ENCODE data around the gene PAX5. TPM values are rescaled to one million over a fixed set of nuclear protein-coding genes. Genes with fewer than 3 reads are reported as not detected.

Gene PAX5
- total RNA-seq, 1 experiment from 2014 or later, result 0.39 TPM

DNA sequence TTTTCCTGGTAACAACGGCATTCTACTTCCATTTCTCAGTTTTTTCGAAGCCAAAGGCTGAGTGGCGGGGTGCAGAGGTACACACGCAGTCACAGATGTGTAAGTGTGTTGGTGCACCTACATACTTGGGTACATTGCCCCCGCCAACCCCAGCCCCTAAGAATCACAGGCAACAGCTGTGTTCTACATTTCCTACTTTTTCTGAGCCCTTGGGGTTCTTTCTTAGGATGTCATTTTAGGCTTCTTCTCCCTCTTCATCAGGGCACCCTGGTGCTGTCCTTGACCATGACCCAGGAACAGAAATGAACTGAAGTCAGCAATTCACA, 104.8 kb downstream of the PAX5 start:
- H2BK120ac ChIP-seq (ENCODE audit: low read depth, low read length, poor library complexity, severe bottlenecking), result no peak overlapping the region
- no peak overlapping the region for H3K27ac ChIP-seq (ENCODE audit: insufficient read length, low read depth, low read length)
- no peak overlapping the region for H2BK15ac ChIP-seq (ENCODE audit: low read depth, low read length)
- no peaks in the 10 kb centered on the region for H3K79me2 ChIP-seq (ENCODE audit: insufficient read depth, low read length)
- H2BK12ac ChIP-seq (ENCODE audit: insufficient read length, low read depth, low read length), result no peak overlapping the region
- H3K79me1 ChIP-seq (ENCODE audit: insufficient read depth, low read depth, low read length, poor library complexity, severe bottlenecking), result no peaks in the 10 kb centered on the region
- H3K27me3 ChIP-seq (ENCODE audit: insufficient read depth, low read length), result no peaks in the 10 kb centered on the region
- no peak overlapping the region for H3K56ac ChIP-seq (ENCODE audit: insufficient read length, low read depth, low read length)
- Mint-ChIP-seq H3K36me3 (ENCODE audit: insufficient read depth in 1 of 3, low read depth in 3 of 3) (peaks cover 0 to 3% (median 0%) of the 10 kb centered on the region in 3 experiments; a peak in 1 of 7 replicates), H3K4me1 (peaks cover 0 to 2% of the 10 kb centered on the region in 2 experiments; a peak in 1 of 4 replicates), H3K27ac (no peak overlapping the region), H3K4me3 (no peak overlapping the region), H3K27me3 (ENCODE audit: low read depth) (peaks cover 5% of the 10 kb centered on the region), H3K9me3 (peaks cover 3 to 8% of the 10 kb centered on the region in 2 experiments; a peak in 2 of 5 replicates)
- no peak for DNase-seq
- no peak overlapping the region for H3K18ac ChIP-seq (ENCODE audit: insufficient read length, low read depth, low read length)
- H2AFZ ChIP-seq (ENCODE audit: low read length), result no peak overlapping the region
- no peaks in the 10 kb centered on the region; the same call in 1 of the 2 replicates for H3K4me1 ChIP-seq (ENCODE audit: insufficient read depth, low read length)
- TF ChIP-seq, protein P1, sequence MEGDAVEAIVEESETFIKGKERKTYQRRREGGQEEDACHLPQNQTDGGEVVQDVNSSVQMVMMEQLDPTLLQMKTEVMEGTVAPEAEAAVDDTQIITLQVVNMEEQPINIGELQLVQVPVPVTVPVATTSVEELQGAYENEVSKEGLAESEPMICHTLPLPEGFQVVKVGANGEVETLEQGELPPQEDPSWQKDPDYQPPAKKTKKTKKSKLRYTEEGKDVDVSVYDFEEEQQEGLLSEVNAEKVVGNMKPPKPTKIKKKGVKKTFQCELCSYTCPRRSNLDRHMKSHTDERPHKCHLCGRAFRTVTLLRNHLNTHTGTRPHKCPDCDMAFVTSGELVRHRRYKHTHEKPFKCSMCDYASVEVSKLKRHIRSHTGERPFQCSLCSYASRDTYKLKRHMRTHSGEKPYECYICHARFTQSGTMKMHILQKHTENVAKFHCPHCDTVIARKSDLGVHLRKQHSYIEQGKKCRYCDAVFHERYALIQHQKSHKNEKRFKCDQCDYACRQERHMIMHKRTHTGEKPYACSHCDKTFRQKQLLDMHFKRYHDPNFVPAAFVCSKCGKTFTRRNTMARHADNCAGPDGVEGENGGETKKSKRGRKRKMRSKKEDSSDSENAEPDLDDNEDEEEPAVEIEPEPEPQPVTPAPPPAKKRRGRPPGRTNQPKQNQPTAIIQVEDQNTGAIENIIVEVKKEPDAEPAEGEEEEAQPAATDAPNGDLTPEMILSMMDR (conservative IDR thresholded peaks at IDR 0.05), result no peak
- H4K20me1 ChIP-seq (ENCODE audit: control insufficient read depth, insufficient read depth, insufficient read length), result no peaks in the 10 kb centered on the region
- no peak overlapping the region for H2BK5ac ChIP-seq (ENCODE audit: insufficient read length, low read length)
- no peak overlapping the region for H3K4ac ChIP-seq (ENCODE audit: low read depth, low read length)
- H4K5ac ChIP-seq (ENCODE audit: insufficient read length, low read depth, low read length), result no peak overlapping the region
- no peaks in the 10 kb centered on the region for H3K23me2 ChIP-seq (ENCODE audit: insufficient read length, low read depth, low read length, poor library complexity, severe bottlenecking)
- H3K9ac ChIP-seq (ENCODE audit: extremely low read depth, insufficient read length, low read length), result no peak overlapping the region
- H3K4me2 ChIP-seq (ENCODE audit: insufficient read depth, insufficient read length, low read length), result no peak overlapping the region
- H4K8ac ChIP-seq (replicated peaks; ENCODE audit: insufficient read length, low read depth, low read length), result no peak overlapping the region
- H4K91ac ChIP-seq (ENCODE audit: insufficient read length, low read depth, low read length), result no peak overlapping the region
- no peak overlapping the region for H3K23ac ChIP-seq (ENCODE audit: insufficient read length, low read depth, low read length)
- H2AK5ac ChIP-seq (ENCODE audit: insufficient read length, low read length), result no peak overlapping the region
- H3T11ph ChIP-seq (ENCODE audit: low read length), result no peak overlapping the region
- H3K14ac ChIP-seq (ENCODE audit: insufficient read depth, low read length), result no peak overlapping the region
- WGBS (ENCODE audit: extremely low coverage, insufficient read length, low lambda C conversion rate), result no CpG with 5 or more reads among the region's 5 CpGs
- no peak overlapping the region for H2BK20ac ChIP-seq (ENCODE audit: low read depth, low read length, poor library complexity, severe bottlenecking)
- no peaks in the 10 kb centered on the region for H3K9me3 ChIP-seq (ENCODE audit: control insufficient read depth, low read depth, low read length)
